CD4-positive, alpha-beta T cell treated with Interleukin-17A for 4 hours (primary cell): ENCODE data around the gene SNCA.

Experiments used
- DNase-seq: peaks from one replicate; pipeline ENCODE4 v3.0.0-alpha.2; 2020; ENCODE audit warnings: mixed read lengths

SNCA gene

GRCh38 chr4:89813197-89813596 lies 23.8 kb downstream of the SNCA start:
- no peak for DNase-seq

- DNase-seq: no peak
Measured at GRCh38 chr4:89807441-89808140, 29.4 kb downstream of the SNCA start.

GRCh38 chr4:89805297-89805696 lies 31.7 kb downstream of the SNCA start:
- no peak for DNase-seq

- DNase-seq: no peak
Measured at GRCh38 chr4:89803915-89804314, 33.0 kb downstream of the SNCA start.

GRCh38 chr4:89803036-89803435 lies 33.9 kb downstream of the SNCA start:
- no peak for DNase-seq

GRCh38 chr4:89800527-89801103 lies 36.3 kb downstream of the SNCA start:
- DNase-seq: no peak

GRCh38 chr4:89800012-89800516 lies 36.9 kb downstream of the SNCA start:
- DNase-seq: no peak

- no peak for DNase-seq
Measured at GRCh38 chr4:89799071-89799470, 37.9 kb downstream of the SNCA start.

- DNase-seq: no peak
Measured at GRCh38 chr4:89797117-89797516, 39.8 kb downstream of the SNCA start.

GRCh38 chr4:89788206-89789072 lies 48.5 kb downstream of the SNCA start:
- no peak for DNase-seq

- no peak for DNase-seq
Measured at GRCh38 chr4:89784686-89785231, 52.2 kb downstream of the SNCA start.

- no peak for DNase-seq
Measured at GRCh38 chr4:89781321-89781720, 55.6 kb downstream of the SNCA start.

- no peak for DNase-seq
Measured at GRCh38 chr4:89773805-89774204, 63.2 kb downstream of the SNCA start.

GRCh38 chr4:89769856-89770255 lies 67.1 kb downstream of the SNCA start:
- DNase-seq: no peak

- DNase-seq: no peak
Measured at GRCh38 chr4:89767924-89768323, 69.0 kb downstream of the SNCA start.

- DNase-seq: no peak
Measured at GRCh38 chr4:89765966-89766365, 71.0 kb downstream of the SNCA start.

GRCh38 chr4:89765528-89765927 lies 71.4 kb downstream of the SNCA start:
- no peak for DNase-seq

GRCh38 chr4:89762311-89762710 lies 74.7 kb downstream of the SNCA start:
- DNase-seq: no peak

- no peak for DNase-seq
Measured at GRCh38 chr4:89759426-89759825, 77.5 kb downstream of the SNCA start.

GRCh38 chr4:89757154-89757719 lies 79.7 kb downstream of the SNCA start:
- no peak for DNase-seq

GRCh38 chr4:89755220-89755619 lies 81.7 kb downstream of the SNCA start:
- DNase-seq: no peak

- no peak for DNase-seq
Measured at GRCh38 chr4:89754531-89754930, 82.4 kb downstream of the SNCA start.

- no peak for DNase-seq
Measured at GRCh38 chr4:89753601-89754066, 83.3 kb downstream of the SNCA start.
